K562 (cell line): Measurements from ENCODE around the gene MBOAT7. TPM values are rescaled to one million over a fixed set of nuclear protein-coding genes. Genes with fewer than 3 reads are reported as not detected.
A peak's percentile ranks its signal among the peaks of the same experiment; 100 is the strongest.

ENCODE experiments used
- ADNP ChIP-seq: fragments of 200-800 bp; sonication (Bioruptor generic); IDR thresholded peaks from 2 replicates; pipeline ENCODE4 v1.6.1; 2016; ENCODE audit warnings: missing genetic modification characterization, missing compliant biosample characterization
- ESRRA ChIP-seq: fragments of 450-650 bp; IDR thresholded peaks from 2 replicates; pipeline ENCODE4 v1.6.1; 2014; ENCODE audit warnings: low read depth, mild to moderate bottlenecking, moderate library complexity, borderline replicate concordance
- FOXP1 ChIP-seq: sonication (generic); formaldehyde crosslinking; IDR thresholded peaks from 2 replicates; pipeline ENCODE4 v1.8.0; 2022; ENCODE audit warnings: mild to moderate bottlenecking, missing genetic modification reagents
- L3MBTL2 ChIP-seq: fragments of 450-650 bp; IDR thresholded peaks from 2 replicates; pipeline ENCODE4 v1.6.1; 2016; ENCODE audit warnings: mild to moderate bottlenecking, moderate library complexity
- MYNN ChIP-seq, 2 experiments: sonication (generic); formaldehyde crosslinking in 1 of 2; IDR thresholded peaks; 2 replicates each; pipeline versions ENCODE4 v1.5.0 to v1.6.1; 2016 to 2020; ENCODE audit warnings: antibody characterized with exemption in 1 of 2, missing genetic modification reagents in 1 of 2
- SRF ChIP-seq, 2 experiments: fragments of 250-450, 450-650 bp in 1 of 2; sonication (Bioruptor Pico) in 1 of 2; sonication (generic) in 1 of 2; formaldehyde crosslinking; IDR thresholded peaks; 2 replicates each; pipeline versions ENCODE4 v1.5.0 to v1.5.1; 2020 to 2022; ENCODE audit warnings: mild to moderate bottlenecking in 1 of 2, missing genetic modification reagents in 1 of 2
- TAF7 ChIP-seq: fragments of 450-650 bp; IDR thresholded peaks from 2 replicates; pipeline ENCODE4 v1.6.1; 2016; ENCODE audit warnings: missing genetic modification characterization, missing compliant biosample characterization
- THAP12 ChIP-seq: fragments of 250-450 bp; sonication (Bioruptor Pico); IDR thresholded peaks from 2 replicates; pipeline ENCODE4 v1.9.0; 2021; ENCODE audit warnings: mild to moderate bottlenecking, inconsistent platforms
- ZNF282 ChIP-seq: sonication (generic); formaldehyde crosslinking; IDR thresholded peaks from 2 replicates; pipeline ENCODE4 v1.8.1; 2023; ENCODE audit warnings: missing genetic modification reagents
- ZNF318 ChIP-seq, 2 experiments: fragments of 450-650 bp; IDR thresholded peaks; 2 replicates each; pipeline ENCODE4 v1.6.1; 2016; ENCODE audit warnings: mild to moderate bottlenecking in 2 of 2, borderline replicate concordance in 1 of 2, low read depth in 1 of 2, moderate library complexity in 1 of 2
- ZNF778 ChIP-seq: fragments of 450-650 bp; formaldehyde crosslinking; IDR thresholded peaks from 2 replicates; pipeline ENCODE4 v1.4.0; 2020; ENCODE audit warnings: mild to moderate bottlenecking, moderate library complexity
- polyA plus RNA-seq, 8 experiments: library from polyadenylated mRNA; depleted of rRNA in 4 of 8; stranded (reverse) in 5 of 8; unstranded in 3 of 8; fragments of >200 nt; fragmentation: Nextera tagmentation in 2 of 8; fragmentation: Illumina TruSeq in 1 of 8; extraction: Ambion mirVana in 2 of 8; extraction: Trizol in 1 of 8; gene quantifications; 2 replicates each; pipeline versions ENCODE4 v1.2.1 to v1.2.3, GENCODE V29; 2011 to 2014; ENCODE audit warnings: inconsistent platforms in 1 of 8, missing spikeins in 1 of 8
- total RNA-seq, 7 experiments: library from RNA; depleted of rRNA in 6 of 7; stranded (reverse); fragments of >200 nt in 6 of 7; fragmentation: Illumina TruSeq in 2 of 7; extraction: Trizol in 2 of 7; gene quantifications; 2 replicates each; pipeline versions ENCODE4 v1.2.1 to v1.2.3, GENCODE V29; 2011 to 2021; ENCODE audit warnings: low replicate concordance in 1 of 7
- TF ChIP-seq, protein P1 (sequence below): fragments of 250-450 bp; sonication (Bioruptor Pico); IDR thresholded peaks from 2 replicates; pipeline ENCODE4 v1.4.0; 2020; ENCODE audit warnings: mild to moderate bottlenecking, moderate library complexity, borderline replicate concordance

MBOAT7 gene
- total and polyA plus RNA-seq, 9 of the 15 experiments (the other 6 are each of a cell fraction or from before 2014, with no cell fraction given): 1.4 to 153 (median 56.1) TPM

GRCh38 chr19:54189145-54189734 lies at the start of gene MBOAT7 (continued):
- TF ChIP-seq ZNF318 (IDR thresholded peaks at IDR 0.05; ENCODE audit: borderline replicate concordance in 1 of 2, low read depth in 1 of 2) (no peak), THAP12 (CRISPR knock-in tag) (peak; percentile 62; the same call in 1 of the 2 replicates), FOXP1 (CRISPR knock-in tag) (no peak), SRF (CRISPR knock-in tag; IDR thresholded peaks at IDR 0.05) (peak in 1 of 2 experiments; percentile 2; a peak in 1 of 4 replicates), TAF7 (no peak), ZNF778 (no peak), ADNP (tag) (no peak), ESRRA (peak; percentile 31; the same call in 1 of the 2 replicates), ZNF282 (CRISPR knock-in tag) (0 out of 2 replicates have a peak, but pooled peaks have one; percentile 30), MYNN (IDR thresholded peaks at IDR 0.05) (no peak), MYNN (CRISPR knock-in tag; IDR thresholded peaks at IDR 0.05) (no peak), L3MBTL2 (peak; percentile 68)
- TF ChIP-seq, protein P1, sequence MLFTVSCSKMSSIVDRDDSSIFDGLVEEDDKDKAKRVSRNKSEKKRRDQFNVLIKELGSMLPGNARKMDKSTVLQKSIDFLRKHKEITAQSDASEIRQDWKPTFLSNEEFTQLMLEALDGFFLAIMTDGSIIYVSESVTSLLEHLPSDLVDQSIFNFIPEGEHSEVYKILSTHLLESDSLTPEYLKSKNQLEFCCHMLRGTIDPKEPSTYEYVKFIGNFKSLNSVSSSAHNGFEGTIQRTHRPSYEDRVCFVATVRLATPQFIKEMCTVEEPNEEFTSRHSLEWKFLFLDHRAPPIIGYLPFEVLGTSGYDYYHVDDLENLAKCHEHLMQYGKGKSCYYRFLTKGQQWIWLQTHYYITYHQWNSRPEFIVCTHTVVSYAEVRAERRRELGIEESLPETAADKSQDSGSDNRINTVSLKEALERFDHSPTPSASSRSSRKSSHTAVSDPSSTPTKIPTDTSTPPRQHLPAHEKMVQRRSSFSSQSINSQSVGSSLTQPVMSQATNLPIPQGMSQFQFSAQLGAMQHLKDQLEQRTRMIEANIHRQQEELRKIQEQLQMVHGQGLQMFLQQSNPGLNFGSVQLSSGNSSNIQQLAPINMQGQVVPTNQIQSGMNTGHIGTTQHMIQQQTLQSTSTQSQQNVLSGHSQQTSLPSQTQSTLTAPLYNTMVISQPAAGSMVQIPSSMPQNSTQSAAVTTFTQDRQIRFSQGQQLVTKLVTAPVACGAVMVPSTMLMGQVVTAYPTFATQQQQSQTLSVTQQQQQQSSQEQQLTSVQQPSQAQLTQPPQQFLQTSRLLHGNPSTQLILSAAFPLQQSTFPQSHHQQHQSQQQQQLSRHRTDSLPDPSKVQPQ (CRISPR knock-in tag): no peak
